ENCODE measurements around the gene CCDC120. TPM values are rescaled to one million over a fixed set of nuclear protein-coding genes. Genes with fewer than 3 reads are reported as not detected.

The CCDC120 gene, protein sequence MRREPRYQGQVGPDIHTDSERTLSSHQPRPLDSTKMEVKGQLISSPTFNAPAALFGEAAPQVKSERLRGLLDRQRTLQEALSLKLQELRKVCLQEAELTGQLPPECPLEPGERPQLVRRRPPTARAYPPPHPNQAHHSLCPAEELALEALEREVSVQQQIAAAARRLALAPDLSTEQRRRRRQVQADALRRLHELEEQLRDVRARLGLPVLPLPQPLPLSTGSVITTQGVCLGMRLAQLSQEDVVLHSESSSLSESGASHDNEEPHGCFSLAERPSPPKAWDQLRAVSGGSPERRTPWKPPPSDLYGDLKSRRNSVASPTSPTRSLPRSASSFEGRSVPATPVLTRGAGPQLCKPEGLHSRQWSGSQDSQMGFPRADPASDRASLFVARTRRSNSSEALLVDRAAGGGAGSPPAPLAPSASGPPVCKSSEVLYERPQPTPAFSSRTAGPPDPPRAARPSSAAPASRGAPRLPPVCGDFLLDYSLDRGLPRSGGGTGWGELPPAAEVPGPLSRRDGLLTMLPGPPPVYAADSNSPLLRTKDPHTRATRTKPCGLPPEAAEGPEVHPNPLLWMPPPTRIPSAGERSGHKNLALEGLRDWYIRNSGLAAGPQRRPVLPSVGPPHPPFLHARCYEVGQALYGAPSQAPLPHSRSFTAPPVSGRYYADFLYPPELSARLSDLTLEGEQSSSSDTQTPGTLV
- total RNA-seq: 33.5 to 35.1 TPM (median 33.7 TPM) in 3 replicates

DNA sequence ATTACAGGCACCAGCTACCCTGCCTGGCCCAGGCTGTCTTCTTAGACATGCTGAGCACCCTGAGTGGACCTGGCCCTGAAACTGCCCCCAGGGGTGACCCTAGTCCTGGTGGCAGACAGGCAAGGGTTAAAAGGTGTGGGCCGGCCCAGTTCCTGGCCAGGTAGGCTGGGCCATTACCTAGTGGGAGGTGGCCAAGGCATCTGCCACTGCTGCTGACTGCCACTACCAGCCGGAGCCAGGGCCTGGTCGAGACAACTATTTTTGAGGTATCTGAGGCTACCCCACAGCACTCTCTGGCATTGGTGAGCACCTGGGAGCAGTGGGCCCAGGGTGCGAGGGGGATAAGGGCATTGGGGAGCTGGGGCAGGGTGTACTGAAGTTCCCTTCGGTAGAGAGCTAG, at the start of gene CCDC120:
Gene CCDC120 (plus strand): TSS at position 206 of the 400 bp plus-strand sequence. CDS start 3,043 bp downstream, outside the sequence.
- Mint-ChIP-seq H3K4me1 (peaks cover 27% of the 10 kb centered on the region), H3K36me3 (peaks cover 7% of the 10 kb centered on the region), H3K27me3 (ENCODE audit: low read depth) (no peaks in the 10 kb centered on the region), H3K4me3 (peak within 1 kb of the TSS; percentile 75), H3K9me3 (peaks cover 7% of the 10 kb centered on the region), H3K27ac (peak within 1 kb of the TSS; percentile 94)
- TF ChIP-seq, protein P1, sequence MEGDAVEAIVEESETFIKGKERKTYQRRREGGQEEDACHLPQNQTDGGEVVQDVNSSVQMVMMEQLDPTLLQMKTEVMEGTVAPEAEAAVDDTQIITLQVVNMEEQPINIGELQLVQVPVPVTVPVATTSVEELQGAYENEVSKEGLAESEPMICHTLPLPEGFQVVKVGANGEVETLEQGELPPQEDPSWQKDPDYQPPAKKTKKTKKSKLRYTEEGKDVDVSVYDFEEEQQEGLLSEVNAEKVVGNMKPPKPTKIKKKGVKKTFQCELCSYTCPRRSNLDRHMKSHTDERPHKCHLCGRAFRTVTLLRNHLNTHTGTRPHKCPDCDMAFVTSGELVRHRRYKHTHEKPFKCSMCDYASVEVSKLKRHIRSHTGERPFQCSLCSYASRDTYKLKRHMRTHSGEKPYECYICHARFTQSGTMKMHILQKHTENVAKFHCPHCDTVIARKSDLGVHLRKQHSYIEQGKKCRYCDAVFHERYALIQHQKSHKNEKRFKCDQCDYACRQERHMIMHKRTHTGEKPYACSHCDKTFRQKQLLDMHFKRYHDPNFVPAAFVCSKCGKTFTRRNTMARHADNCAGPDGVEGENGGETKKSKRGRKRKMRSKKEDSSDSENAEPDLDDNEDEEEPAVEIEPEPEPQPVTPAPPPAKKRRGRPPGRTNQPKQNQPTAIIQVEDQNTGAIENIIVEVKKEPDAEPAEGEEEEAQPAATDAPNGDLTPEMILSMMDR (IDR thresholded peaks at IDR 0.05; ENCODE audit: unreplicated experiment): no peak
- DNase-seq (ENCODE audit: low spot score in 2 of 2, unreplicated experiment in 2 of 2): no peak

DNA sequence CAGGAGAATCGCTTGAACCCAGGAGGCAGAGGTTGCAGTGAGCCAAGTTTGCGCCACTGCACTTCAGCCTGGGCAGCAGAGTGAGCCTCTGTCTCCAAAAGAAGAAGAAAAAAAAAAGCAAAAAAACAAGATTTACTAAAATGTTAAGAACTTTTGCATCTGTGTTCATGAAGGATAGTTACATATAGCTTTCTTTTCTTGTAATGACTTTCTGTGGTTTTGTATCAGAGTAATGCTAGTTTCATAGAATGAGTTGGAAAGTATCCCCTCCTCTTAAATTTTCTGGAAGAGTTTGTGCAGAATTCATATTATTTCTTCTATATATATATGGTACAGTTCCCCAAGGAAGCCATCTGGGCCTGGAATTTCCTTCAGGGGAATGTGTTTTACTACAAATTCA, 39.7 kb upstream of the CCDC120 start:
- DNase-seq (ENCODE audit: low spot score in 2 of 2, unreplicated experiment in 2 of 2): no peak
- H3K4me1 Mint-ChIP-seq: no peaks in the 10 kb centered on the region
- H3K27ac Mint-ChIP-seq: no peak overlapping the region
- no peaks in the 10 kb centered on the region for H3K36me3 Mint-ChIP-seq
- H3K4me3 Mint-ChIP-seq: no peak overlapping the region
- TF ChIP-seq, protein P1 (IDR thresholded peaks at IDR 0.05; ENCODE audit: unreplicated experiment): no peak
- no peaks in the 10 kb centered on the region for H3K27me3 Mint-ChIP-seq (ENCODE audit: low read depth)
- no peaks in the 10 kb centered on the region for H3K9me3 Mint-ChIP-seq

DNA sequence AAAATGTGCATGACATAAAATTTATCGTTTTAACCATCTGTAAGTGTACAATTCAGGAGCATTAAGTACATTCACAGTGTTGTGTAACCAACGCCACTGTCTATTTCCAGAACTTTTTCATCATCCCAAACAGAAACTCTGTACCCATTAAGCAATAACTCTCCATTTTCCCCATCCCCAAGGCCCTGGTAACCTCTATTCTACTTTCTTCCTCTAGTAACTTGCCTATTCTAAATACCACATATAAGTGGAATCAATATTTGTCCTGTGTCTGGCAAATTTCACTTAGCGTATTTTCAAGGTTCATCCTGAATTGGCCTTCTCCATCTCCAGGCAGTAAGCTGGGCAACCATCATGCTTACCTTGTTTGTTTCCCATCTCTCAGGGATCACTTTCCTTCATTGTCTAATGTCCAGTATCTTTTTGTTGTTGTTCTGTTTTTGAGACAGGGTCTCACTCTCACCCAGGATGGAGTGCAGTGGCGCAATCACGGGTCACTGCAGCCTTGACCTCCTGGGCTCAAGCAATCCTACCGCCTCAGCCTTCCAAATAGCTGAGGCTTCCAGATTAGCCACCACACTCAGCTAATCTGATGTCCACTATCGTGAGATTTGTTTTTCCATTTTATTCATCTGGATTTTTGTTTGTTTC, 39.1 kb upstream of the CCDC120 start:
- Mint-ChIP-seq H3K27ac (no peak overlapping the region), H3K4me3 (no peak overlapping the region), H3K4me1 (no peaks in the 10 kb centered on the region), H3K27me3 (ENCODE audit: low read depth) (no peaks in the 10 kb centered on the region), H3K36me3 (peaks cover 6% of the 10 kb centered on the region), H3K9me3 (peaks cover 5% of the 10 kb centered on the region)
- TF ChIP-seq, protein P1 (IDR thresholded peaks at IDR 0.05; ENCODE audit: unreplicated experiment): no peak
- no peak for DNase-seq (ENCODE audit: low spot score in 2 of 2, unreplicated experiment in 2 of 2)

DNA sequence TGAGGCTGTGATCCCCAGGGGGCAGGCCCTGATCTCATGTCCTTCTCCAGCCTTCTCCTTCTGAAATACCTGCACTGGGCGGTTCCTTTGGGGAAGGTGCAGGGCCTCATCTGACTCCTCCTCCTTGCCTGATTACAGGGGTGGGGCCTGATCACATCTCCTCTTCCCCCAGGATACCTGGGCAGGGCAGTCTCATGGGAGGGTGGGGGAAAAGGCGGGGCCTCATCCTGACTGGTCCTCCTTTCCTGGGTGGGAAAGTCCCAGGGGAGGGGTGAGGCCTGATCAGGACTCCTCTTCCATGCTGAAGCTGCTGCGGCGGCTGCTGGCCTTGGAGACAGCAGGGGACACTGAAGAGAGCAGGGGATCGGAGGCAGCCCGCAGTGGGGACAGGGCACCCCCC, 28.9 kb upstream of the CCDC120 start:
- DNase-seq (ENCODE audit: low spot score in 2 of 2, unreplicated experiment in 2 of 2): no peak
- H3K4me1 Mint-ChIP-seq: peaks cover 13% of the 10 kb centered on the region

DNA sequence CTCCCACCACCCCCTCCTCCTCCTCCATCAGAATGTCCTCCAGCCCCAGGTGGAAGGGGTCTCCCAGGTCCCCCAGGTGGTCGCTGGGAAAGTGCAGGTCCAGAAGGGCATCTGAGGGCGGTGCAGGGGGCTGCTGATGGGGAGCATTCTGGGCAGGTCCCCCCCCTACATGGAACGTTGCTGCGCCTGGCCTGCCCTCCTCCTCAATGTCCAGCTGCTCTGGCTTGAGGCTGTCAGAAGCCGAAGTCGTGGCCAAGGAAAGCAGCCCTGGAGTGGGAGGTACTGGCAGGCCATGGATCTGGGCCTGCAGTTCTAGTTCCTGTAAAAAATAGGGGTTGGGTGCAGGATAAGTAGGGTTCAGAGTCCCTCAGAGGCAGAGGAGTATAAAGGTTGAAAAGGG, 28.5 kb upstream of the CCDC120 start:
- H3K9me3 Mint-ChIP-seq: no peaks in the 10 kb centered on the region
- no peak for DNase-seq (ENCODE audit: low spot score in 2 of 2, unreplicated experiment in 2 of 2)
- H3K36me3 Mint-ChIP-seq: peaks cover 17% of the 10 kb centered on the region
- H3K4me1 Mint-ChIP-seq: peaks cover 13% of the 10 kb centered on the region
- H3K4me3 Mint-ChIP-seq: no peak overlapping the region
- TF ChIP-seq, protein P1 (IDR thresholded peaks at IDR 0.05; ENCODE audit: unreplicated experiment): no peak
- no peak overlapping the region for H3K27ac Mint-ChIP-seq
- H3K27me3 Mint-ChIP-seq (ENCODE audit: low read depth): no peaks in the 10 kb centered on the region

More for the DNA sequence above, 28.9 kb upstream of the CCDC120 start:
- H3K36me3 Mint-ChIP-seq: peaks cover 17% of the 10 kb centered on the region
- H3K9me3 Mint-ChIP-seq: no peaks in the 10 kb centered on the region
- no peak overlapping the region for H3K4me3 Mint-ChIP-seq
- no peaks in the 10 kb centered on the region for H3K27me3 Mint-ChIP-seq (ENCODE audit: low read depth)
- TF ChIP-seq, protein P1 (IDR thresholded peaks at IDR 0.05; ENCODE audit: unreplicated experiment): no peak
- peak overlapping the region; percentile 16 for H3K27ac Mint-ChIP-seq

Measured in mesothelial cell of epicardium (in vitro differentiated cells).